Ascending aorta (tissue), 2 donors: Measurements from ENCODE around the gene RTEL1. TPM values are rescaled to one million over a fixed set of nuclear protein-coding genes. Genes with fewer than 3 reads are reported as not detected.

Source experiments
- DNase-seq, 2 donors: peaks; one replicate each; pipeline ENCODE4 v3.0.0-alpha.2; 2019; ENCODE audit warnings: low spot score in 2 of 2
- H3K27ac ChIP-seq, 2 donors: fragments of 200-600 bp; sonication (generic); one replicate each; pipeline ENCODE4 v1.5.1; 2016 to 2017; ENCODE audit warnings: mild to moderate bottlenecking in 1 of 2
- H3K27me3 ChIP-seq: fragments of 200-600 bp; sonication (generic); one replicate; pipeline ENCODE4 v1.5.1; 2017
- H3K36me3 ChIP-seq, 2 donors: fragments of 200-600 bp; sonication (generic); one replicate each; pipeline ENCODE4 v1.5.1; 2016
- H3K4me1 ChIP-seq, 2 donors: fragments of 200-600 bp; sonication (generic); one replicate each; pipeline ENCODE4 v1.5.1; 2016 to 2017; ENCODE audit warnings: mild to moderate bottlenecking in 1 of 2
- H3K4me3 ChIP-seq, 2 donors: fragments of 200-600 bp; sonication (generic); one replicate each; pipeline ENCODE4 v1.5.1; 2016 to 2017; ENCODE audit warnings: mild to moderate bottlenecking in 1 of 2
- H3K9me3 ChIP-seq, 2 donors: fragments of 200-600 bp; sonication (generic); one replicate each; pipeline ENCODE4 v1.5.1; 2016
- intact Hi-C: fragments of 100-400 bp; cut with DNase I; formaldehyde crosslinking; loops from one replicate; pipeline ENCODE4 v1.15.1; 2023
- total RNA-seq: library from RNA; depleted of rRNA; stranded (reverse); fragments of >200 nt; gene quantifications from one replicate; pipeline ENCODE4 v1.1.0, GENCODE V29; 2016
- TF ChIP-seq, protein P1 (sequence below), 3 experiments: fragments of 200-600 bp in 2 of 3; fragments of 450-650 bp in 1 of 3; sonication (generic) in 2 of 3; IDR thresholded peaks; one replicate each; pipeline ENCODE4 v1.5.1; 2016 to 2019; ENCODE audit warnings: antibody characterized with exemption in 3 of 3, mild to moderate bottlenecking in 1 of 3, moderate library complexity in 1 of 3

The RTEL1 gene
- total RNA-seq, 1 donor from 2014 or later = 80.6 TPM

DNA sequence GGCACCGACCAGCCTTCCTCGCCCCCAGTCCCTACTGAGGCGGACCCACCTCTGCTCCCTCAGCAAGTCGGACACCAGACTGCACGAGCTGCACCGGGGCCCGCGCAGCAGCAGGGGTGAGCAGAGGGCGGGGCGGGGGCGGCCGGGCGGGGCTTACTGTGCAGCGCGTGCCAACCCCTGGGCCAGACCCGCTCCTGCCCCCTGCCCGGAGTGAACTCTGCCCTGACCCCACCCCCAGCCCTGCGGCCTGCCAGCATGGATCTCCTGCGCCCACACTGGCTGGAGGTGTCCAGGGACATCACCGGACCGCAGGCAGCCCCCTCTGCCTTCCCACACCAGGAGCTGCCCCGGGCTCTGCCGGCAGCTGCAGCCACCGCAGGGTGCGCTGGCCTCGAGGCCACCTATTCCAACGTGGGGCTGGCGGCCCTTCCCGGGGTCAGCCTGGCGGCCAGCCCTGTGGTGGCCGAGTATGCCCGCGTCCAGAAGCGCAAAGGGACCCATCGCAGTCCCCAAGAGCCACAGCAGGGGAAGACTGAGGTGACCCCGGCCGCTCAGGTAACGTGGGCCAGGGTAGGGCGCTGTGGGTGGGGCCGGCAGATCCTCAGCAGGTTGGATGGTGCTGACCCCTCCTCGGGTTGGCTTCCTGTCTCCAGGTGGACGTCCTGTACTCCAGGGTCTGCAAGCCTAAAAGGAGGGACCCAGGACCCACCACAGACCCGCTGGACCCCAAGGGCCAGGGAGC lies 80.0 kb downstream of the RTEL1 start:
- DNase-seq = peak in 1 of 2 donors; percentile 65
- Histone ChIP-seq H3K4me3 (peak overlapping the region in 1 of 2 donors; percentile 93), H3K9me3 (no peaks in the 10 kb centered on the region), H3K36me3 (peaks cover 42 to 48% of the 10 kb centered on the region in 2 donors), H3K4me1 (peaks cover 17 to 21% of the 10 kb centered on the region in 2 donors), H3K27me3 (no peaks in the 10 kb centered on the region), H3K27ac (peak overlapping the region; percentile 85 to 96)
- TF ChIP-seq, protein P1, sequence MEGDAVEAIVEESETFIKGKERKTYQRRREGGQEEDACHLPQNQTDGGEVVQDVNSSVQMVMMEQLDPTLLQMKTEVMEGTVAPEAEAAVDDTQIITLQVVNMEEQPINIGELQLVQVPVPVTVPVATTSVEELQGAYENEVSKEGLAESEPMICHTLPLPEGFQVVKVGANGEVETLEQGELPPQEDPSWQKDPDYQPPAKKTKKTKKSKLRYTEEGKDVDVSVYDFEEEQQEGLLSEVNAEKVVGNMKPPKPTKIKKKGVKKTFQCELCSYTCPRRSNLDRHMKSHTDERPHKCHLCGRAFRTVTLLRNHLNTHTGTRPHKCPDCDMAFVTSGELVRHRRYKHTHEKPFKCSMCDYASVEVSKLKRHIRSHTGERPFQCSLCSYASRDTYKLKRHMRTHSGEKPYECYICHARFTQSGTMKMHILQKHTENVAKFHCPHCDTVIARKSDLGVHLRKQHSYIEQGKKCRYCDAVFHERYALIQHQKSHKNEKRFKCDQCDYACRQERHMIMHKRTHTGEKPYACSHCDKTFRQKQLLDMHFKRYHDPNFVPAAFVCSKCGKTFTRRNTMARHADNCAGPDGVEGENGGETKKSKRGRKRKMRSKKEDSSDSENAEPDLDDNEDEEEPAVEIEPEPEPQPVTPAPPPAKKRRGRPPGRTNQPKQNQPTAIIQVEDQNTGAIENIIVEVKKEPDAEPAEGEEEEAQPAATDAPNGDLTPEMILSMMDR (IDR thresholded peaks at IDR 0.05) = no peak
- intact Hi-C loops = loop anchor here (2.0 to 5.0 kb wide), 3 partner anchors 29 to 111 kb away; partner anchors contain the start of genes GMEB2, RTEL1 and ZGPAT

DNA sequence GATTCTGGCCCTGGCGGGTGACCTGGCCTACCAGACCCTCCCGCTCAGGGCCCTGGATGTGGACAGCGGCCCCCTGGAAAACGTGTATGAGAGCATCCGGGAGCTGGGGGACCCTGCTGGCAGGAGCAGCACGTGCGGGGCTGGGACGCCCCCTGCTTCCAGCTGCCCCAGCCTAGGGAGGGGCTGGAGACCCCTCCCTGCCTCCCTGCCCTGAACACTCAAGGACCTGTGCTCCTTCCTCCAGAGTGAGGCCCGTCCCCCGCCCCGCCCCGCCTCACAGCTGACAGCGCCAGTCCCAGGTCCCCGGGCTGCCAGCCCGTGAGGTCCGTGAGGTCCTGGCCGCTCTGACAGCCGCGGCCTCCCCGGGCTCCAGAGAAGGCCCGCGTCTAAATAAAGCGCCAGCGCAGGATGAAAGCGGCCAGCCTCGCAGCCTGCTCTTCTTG lies 80.6 kb downstream of the RTEL1 start:
- H3K4me3 ChIP-seq = peak overlapping the region; percentile 68 to 93
- peaks cover 41 to 48% of the 10 kb centered on the region in 2 donors for H3K36me3 ChIP-seq
- H3K9me3 ChIP-seq = no peaks in the 10 kb centered on the region
- TF ChIP-seq, protein P1 (IDR thresholded peaks at IDR 0.05) = no peak
- H3K27ac ChIP-seq = peak overlapping the region; percentile 85 to 96
- intact Hi-C loops = loop anchor here (1.0 to 5.0 kb wide), 4 partner anchors 30 to 217 kb away; partner anchors contain the start of genes GMEB2, RTEL1 and ZGPAT
- H3K27me3 ChIP-seq = no peaks in the 10 kb centered on the region
- DNase-seq = peak in 1 of 2 donors; percentile 82
- H3K4me1 ChIP-seq = peaks cover 17 to 21% of the 10 kb centered on the region in 2 donors

DNA sequence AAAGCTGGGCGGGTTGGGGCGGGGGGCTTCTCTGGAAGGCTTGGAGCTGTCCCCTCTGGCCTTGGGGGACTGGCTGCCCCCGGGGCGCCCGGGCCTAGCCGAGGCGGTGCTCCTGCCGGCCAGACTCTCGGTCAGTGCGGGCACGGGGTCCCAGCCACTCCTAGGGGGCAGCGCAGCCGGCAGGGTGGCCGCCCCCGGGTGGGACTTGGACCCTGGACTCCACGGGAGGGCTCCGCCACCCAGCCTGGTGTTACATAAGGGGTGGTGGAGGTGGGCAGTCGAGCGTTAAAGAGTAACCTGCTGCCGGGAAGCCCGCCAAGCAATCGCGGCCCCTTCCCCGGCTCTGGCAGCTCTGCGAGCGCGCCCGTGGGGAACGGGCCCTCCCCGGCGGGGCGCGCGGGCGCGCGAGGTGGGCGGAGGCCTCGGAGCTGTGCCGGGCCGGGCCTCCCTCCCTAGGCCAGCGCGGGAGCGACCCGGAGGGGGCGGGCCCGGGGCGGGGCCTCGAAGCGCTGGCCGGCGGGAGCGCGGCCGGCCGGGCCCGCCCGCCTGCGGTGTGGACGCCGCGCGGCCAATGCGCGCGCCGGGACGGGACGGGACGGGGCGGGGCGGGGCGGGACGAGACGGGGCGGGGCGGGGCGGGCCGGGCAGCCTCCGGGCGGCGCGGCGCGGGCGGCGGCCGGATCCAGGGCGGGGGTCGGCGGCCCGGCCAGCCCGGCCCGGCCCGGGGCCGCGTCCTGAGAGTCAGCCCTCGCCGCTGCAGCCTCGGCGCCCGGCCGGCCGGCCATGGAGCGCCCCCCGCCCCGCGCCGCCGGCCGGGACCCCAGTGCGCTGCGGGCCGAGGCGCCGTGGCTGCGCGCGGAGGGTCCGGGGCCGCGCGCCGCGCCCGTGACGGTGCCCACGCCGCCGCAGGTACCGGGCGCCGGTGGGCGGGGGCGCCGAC lies 81.3 kb downstream of the RTEL1 start, which contains the start of gene SLC2A4RG:
Gene SLC2A4RG (plus strand): TSS at position 647 of the 940 bp plus-strand sequence. CDS start 137 bp downstream, at position 784.
- no peaks in the 10 kb centered on the region for H3K27me3 ChIP-seq
- H3K27ac ChIP-seq = peak within 1 kb of the TSS; percentile 87 to 96
- peaks cover 34 to 46% of the 10 kb centered on the region in 2 donors for H3K36me3 ChIP-seq
- TF ChIP-seq, protein P1 (IDR thresholded peaks at IDR 0.05) = no peak
- intact Hi-C loops = loop anchor here (1.0 to 5.0 kb wide), 7 partner anchors 31 to 219 kb away; partner anchors contain the start of genes GMEB2, PPDPF, RTEL1 and ZBTB46
- peaks cover 17 to 21% of the 10 kb centered on the region in 2 donors for H3K4me1 ChIP-seq
- no peaks in the 10 kb centered on the region for H3K9me3 ChIP-seq
- DNase-seq = peak in 1 of 2 donors; percentile 86
- peak within 1 kb of the TSS; percentile 85 to 93 for H3K4me3 ChIP-seq

DNA sequence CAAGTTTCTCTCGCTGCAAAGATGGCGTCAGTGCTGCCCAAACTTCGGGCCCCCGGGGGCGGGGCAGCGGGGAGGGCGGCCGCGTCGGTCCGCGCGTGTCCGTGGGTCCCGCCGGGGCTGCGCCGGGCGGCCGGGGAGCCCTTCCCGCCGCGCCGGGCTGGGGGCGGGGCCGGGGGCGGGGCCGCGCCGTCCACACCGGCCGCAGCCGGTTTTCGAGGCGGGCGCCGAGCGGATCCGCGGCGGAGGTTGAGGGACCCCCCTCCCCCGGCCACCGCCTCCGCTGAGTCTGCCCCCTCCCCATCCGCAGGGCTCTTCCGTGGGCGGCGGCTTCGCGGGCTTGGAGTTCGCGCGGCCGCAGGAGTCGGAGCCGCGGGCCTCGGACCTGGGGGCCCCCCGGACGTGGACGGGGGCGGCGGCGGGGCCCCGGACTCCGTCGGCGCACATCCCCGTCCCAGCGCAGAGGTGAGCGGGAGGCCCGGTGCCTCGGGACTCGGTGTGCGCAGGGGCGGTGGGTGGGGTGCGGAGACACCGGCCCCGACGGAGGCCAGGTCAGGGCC lies 82.0 kb downstream of the RTEL1 start:
- Histone ChIP-seq H3K9me3 (no peaks in the 10 kb centered on the region), H3K36me3 (peaks cover 27 to 41% of the 10 kb centered on the region in 2 donors), H3K27me3 (no peaks in the 10 kb centered on the region), H3K4me1 (peaks cover 17 to 21% of the 10 kb centered on the region in 2 donors), H3K4me3 (peak overlapping the region; percentile 81 to 85), H3K27ac (peak overlapping the region; percentile 84 to 87)
- intact Hi-C loops = loop anchor here (1.0 to 5.0 kb wide), 3 partner anchors 92 to 219 kb away; partner anchors contain the start of genes PPDPF and ZBTB46
- TF ChIP-seq, protein P1 (IDR thresholded peaks at IDR 0.05) = no peak
- peak in 1 of 2 donors; percentile 74 for DNase-seq
